GM19468 (cell line): ENCODE measurements around the gene CEP76.

Experiments
- ATAC-seq: cut with Tn5 transposase; IDR thresholded peaks from one replicate; pipeline ENCODE4 v1.9.1; 2021; ENCODE audit warnings: mild to moderate bottlenecking, moderate library complexity, moderate number of reproducible peaks; ENCODE audit not compliant: unreplicated experiment; ENCODE audit errors: extremely low read depth

CEP76 gene

DNA sequence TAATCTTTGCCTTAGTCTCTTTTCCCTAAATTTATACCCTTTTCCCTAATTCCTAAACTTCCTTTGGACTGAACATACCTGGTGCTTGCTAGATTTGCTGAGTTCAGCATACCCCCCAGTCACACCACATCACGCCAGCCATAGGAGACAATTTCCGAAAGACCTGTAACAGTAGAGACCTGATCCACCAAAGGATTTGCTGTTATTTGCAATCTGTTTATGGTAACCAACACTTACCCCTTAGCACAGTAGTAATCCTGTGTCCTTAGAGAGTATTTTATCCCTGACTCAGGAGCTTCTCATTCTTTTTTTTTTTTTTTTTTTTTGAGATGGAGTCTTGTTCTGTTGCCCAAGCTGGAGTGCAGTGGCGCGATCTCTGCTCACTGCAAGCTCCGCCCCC, 8.9 kb upstream of the CEP76 start:
- no peak for ATAC-seq

DNA sequence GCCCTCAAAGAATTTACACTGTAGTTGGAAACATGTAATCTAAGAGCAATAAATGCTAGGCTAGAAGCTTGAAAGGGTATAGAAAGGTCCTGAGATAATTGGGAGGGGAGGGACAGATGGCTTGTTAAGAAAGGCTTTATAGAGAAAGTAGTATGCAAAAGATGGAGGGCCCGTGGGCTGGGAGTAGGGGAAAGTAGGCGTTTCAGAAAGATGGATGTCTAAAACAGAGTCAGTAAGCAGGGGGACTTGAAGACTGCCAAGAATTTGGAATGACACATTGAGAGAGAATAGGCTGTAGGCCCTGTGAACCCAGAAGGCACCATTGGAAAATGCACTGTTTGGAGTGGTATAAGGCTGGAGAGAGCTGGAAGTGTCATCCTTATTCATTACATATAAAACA, 1.1 kb upstream of the CEP76 start:
- ATAC-seq, result no peak

DNA sequence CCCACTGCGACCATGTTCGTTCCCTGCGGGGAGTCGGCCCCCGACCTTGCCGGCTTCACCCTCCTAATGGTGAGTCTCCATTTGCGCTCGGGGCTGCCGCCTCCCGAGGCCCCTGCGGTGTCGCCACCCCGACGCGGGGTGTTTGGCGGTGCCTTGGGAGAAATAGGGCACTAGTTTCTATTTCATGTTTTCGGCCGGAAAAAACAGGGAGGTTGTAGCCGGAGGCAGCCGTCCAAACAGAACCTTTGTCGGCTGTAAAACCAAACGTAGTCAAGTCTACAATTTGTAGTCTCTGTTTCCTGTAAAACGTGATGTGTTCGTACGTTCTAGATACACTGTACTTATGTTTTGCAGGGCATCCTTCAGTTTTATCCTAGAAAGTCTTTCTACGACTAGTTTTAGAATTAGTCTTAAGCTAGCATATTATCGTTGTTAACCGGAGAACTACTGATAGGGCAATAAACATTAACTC, 609 bp upstream of the CEP76 start:
- no peak for ATAC-seq

DNA sequence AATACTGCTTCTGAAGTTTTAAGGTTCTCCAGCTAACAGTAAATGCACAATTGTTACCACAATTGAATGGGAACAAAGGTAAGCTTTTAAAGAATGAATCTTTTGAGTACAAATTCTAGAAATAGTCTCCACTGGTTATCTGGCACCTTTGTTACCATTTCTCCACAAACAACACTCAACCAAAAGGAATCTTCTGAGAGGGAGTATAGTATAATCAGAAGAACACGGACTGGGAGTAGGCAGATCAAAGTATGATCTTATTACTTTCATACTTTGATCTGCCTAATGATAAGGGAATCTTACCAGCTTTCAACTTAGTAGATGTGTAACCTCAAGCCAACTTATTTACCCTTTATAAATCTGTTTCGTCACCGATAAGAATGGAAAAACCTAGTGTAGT, 1.4 kb downstream of the CEP76 start:
- ATAC-seq, result no peak

DNA sequence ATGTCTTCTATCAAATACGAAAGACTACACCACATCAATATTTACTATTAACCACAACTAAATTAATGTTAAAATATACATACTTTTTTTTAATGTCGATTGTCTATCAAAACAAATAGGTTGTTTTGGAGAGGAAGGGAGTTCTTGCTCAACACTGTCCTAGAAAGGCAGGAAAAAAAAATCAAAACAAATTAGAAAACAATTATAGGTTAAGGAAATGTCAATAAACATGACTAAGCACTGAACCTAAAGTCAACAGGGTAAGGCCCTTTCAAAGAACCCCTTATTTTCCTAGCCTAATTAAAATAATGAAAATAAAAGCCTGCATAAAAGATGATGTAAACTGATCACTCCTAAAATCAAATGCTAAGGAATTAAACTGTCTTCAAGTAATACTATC, 2.8 kb downstream of the CEP76 start:
- ATAC-seq, result no peak

DNA sequence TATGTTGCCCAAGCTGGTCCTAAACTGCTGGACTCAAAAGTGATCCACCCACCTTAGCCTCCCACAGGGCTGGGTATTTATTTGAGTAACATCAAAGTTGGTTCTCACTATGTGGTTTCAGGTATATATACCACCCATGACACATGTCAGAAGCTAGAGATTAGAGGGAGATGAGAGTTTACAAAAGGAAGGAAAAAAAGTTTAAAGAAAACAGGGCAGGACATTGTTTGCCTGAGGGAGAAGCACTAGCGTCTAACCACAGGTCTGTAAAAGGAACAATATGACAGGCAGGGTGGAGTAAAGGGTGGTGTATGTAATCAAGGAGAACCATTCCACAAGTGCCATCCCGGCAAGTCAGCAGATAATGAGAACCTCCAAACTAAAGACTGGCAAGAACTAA, 8.5 kb downstream of the CEP76 start:
- no peak for ATAC-seq

DNA sequence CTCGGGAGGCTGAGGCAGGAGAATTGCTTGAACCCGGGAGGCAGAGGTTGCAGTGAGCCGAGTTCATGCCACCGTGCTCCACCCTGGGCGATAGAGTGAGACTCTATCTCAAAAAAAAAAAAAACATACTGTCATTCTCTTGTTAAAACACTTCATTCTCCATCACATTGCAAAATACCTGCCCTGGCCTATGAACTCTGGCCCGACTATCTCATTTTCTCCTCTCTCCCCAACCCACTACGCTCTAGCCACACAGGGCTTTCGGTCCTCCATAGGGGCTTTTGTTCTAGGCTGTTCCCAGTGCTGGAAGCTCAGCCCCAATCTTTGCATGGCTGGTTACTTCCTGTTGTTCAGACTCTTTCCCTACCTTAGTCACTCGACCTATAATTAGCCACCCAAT, 10.3 kb downstream of the CEP76 start:
- no peak for ATAC-seq

DNA sequence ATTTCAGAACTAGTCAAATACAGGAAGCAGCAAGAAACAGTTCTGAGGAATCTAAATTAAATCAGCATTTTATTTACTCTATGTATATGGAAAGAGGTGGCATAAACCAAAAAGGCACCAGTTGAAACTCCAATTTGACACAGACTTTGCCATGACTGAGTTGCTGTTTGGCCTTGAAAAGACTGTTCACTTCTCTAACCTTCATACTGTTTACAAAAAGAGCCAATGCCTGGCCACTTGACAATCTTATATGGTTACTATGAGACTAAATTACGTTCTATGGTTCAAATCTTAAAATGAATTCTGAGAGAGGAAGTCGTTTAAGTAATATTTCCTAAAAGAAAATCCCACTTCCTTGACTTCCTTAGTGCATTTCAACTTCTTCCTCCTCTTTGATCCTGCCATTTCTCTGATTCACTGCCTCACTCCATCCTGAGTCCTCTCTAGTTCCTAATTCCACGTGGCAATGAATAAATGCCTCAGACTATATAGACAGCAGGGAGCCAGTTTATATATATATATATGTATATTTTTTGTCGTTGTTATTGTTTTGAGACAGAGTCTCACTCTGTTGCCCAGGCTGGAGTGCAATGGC, 13.2 kb downstream of the CEP76 start:
- no peak for ATAC-seq

DNA sequence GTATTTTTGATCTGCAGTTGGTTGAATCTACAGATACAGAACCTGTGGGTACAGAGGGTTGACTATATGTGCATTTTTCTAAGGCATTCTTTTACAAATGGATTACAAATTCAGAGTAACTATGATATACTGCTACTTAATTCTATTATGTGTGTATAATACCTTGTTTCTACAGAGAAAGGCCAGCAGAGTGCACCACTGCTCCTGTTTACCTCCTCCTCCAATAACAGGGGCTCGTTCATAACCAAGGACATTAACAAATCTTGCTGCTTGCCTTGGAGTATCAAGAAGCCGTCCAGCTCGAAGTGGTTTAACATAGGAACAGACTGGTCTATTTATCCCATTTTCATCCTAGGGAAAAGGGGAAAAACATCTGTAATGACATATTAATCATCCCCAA, 16.4 kb downstream of the CEP76 start:
- ATAC-seq, result no peak

DNA sequence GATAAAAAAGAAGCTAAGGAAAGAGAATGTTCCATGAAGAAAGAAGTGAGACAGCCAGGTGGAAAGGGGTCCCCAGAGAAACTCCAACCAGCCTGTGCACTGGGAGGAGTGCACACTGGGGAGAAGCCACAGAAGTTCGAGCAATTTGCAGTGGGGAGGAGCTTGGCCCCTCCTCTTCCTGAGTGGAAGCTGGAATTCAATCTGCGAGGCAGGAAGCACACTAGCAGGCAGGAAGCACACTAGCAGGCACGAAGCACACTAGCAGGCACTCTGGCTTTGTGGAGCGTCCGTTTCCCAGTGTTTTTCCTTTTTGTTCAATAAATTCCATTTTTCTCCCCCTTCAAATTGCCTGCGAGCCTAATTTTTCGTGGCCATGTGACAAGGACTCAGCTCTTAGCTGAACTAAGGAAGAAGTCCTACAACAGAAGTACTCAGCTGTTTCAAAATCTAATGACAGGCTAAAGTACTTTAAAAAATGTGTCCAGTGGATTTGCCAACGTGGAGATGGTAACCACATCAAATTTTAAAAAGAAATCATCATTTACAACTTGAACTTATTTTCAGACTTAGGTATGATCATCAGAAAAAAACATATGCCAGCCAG, 23.2 kb downstream of the CEP76 start:
- ATAC-seq, result no peak

DNA sequence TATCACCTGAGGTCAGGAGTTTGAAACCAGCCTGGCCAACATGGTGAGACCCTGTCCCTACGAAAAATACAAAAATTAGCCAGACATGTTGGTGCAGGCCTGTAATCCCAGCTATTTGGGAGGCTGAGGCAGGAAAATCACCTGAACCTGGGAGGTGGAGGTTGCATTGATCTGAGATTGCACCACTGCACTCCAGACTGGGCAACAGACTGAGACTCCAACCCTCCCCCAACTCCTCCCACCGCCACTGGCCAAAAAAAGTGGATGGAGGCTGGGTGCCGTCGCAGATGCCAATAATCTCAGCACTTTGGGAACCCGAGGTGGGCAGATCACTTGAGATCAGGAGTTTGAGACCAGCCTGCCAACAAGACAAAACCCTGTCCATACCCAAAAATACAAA, 34.5 kb downstream of the CEP76 start:
- ATAC-seq, result no peak

DNA sequence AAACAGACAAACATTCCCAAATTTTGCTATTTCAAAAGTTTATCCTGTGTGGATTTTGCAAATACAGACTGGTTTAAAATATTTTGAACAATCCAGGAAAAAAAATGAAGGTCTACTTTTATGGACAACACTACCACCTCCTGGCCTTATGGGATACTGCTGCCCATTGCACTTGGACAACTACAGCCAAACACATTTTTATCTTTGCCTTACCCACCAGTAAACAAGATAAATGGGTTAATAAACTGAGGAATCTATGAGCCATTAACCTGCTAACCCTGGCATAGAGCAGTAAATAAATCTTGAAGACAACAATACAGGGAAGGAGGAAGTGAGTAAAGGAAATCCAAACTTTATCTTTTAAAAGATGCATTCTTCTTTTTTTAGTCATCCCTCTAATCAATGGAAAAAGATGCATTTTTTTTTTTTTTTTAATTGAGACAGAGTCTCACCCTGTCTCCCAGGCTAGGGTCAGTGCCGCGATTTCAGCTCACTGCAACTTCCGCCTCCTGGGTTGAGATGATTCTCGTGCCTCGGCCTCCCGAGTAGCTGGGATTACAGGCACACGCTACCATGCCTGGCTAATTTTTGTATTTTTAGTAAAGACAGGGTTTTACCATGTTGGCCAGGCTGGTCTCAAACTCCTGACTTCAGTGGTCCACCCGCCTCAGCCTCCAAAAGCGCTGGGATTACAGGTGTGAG, 42.5 kb downstream of the CEP76 start:
- no peak for ATAC-seq

DNA sequence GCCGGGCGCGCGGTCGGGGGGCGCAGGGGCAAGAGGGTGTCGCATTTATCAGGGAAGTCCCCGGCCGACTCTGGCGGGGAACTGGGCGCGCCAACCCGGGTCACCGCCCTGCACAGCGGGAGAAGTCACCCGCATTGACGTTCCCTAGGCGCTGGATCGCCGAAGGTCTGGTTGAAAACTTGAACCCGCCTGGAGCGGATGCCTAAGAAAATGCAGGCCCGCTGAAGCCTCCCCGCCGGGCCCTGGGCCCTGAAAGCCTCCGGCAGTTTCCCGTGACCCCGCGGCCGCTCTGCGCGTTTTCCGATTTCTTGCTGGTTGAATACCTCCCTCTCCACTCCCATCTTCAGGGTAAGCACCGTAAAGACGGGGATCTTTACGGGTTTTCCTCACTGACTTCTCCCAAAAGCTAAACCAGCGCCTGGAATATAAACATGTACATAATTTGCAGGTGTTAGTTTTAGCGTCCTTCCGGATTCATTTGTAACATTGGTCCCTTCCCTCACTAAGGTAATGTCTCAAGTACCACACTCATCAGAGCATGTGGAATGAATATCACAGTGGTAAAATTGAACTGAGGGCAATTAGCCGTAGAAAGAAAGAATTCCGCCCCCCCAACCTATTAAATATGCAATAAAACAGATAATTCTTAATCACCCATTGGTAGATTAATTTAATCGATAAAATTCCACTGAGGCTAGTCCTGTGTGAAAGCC, 43.9 kb downstream of the CEP76 start:
- ATAC-seq, result no peak

DNA sequence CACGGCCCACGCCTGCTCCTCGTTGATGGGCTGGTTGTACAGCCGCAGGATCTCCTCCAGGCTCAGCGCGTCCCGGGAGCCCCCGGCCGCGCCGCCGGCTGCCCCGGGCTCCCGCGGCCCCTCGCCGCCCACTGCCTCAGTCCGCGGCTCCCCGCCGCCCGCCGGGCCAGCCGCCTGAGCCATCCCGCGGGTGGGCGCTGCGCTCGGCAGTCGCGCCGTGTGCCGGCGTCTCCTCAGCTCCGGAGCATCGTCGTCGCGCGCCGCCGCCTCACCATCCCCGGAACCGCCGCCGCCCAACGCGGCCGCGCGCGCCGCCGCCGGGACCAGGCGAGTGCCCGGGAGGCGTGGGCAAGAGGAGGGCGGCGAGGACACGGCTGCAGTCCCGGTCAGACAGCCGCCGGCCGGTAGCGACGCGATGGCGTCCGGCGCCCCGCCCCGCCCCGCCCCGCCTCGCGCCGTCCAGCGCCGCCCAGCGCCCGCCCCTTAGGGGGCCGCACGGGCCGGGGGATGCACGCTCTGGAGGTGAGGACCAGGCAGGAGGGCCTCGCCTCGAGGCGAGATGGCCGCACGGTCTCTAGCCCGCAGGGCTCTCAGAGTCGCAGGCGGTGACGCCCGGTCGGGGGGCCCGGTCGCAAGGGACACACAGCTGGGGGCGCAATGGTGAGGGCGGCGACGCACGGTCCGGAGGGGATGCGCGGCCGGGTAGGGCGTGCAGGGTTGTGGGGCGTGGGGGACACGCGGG, 44.7 kb downstream of the CEP76 start, which contains the start of gene SPIRE1:
Gene SPIRE1 (minus strand): TSS at position 424 of the 742 bp plus-strand sequence. CDS start 241 bp downstream, at position 183.
- peak; percentile 49 for ATAC-seq

DNA sequence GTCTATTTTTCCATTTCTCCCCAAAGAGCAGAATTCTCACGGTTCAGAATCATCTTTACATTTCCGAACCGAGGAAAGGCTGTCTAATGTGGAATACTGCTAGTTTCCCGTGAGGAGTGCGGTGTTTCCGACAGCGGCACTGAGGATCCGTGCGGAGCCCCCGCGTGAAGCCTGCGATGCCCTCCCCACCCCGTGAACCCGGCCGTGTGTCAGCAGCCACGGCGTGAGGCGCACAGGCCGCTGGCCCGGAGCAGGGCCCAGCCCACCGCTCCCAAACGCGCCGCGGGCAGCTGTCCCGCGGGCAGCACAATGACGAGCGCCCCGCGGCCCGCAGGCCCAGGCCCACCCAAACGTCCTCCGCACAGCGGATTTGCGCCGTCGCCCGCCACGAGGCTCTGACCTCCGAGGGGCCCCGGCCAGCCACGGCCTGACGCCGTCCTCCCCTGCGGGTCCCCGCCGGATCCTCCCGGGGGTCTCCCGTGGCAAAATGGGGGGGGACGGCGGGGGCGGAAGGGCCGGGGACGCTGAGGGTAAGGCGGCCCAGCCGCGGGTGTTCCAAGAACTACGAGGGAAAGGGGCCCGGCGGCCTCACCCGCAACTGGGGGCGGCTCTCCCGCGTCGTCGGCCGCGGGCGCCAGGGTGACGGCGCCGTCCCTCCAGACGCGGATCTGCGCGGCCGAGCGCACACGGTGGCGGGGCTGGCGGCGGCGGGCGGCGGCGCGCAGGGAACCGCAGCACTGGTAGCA, 45.4 kb downstream of the CEP76 start:
- no peak for ATAC-seq

DNA sequence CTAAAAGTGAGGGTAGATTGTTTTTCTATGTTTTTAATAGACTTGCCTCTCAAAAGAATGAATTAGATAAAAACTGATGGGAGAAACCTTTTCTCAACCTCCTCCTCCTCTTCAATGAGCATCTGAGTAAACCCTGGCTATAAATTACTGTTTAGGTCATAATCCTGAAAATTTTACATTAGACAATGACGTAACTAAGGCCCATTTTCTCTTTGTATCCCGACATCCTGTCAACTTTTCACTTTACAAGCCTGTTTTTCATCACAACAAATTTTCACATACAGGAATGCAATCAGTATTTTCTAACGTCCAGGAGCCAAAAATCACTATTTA, 46.0 kb downstream of the CEP76 start:
- ATAC-seq, result no peak

DNA sequence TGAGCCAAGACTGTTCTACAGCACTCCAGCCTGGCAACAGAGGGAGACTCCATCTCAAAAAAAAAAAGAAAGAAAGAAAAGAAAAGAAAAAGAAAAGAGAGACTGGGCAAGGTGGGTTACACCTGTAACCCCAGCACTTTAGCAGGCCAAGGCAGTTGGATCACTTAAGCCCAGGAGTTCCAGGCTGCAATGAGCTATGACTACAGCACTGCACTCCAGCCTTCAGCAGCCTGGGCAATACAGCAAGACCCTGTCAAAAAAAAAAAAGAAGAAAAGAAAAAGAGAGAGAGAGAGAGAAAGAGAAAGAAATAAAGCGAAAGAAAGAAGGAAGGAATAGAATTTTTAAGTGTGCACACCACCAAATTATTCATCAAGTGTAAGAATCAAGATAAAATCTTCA, 47.6 kb downstream of the CEP76 start:
- no peak for ATAC-seq

DNA sequence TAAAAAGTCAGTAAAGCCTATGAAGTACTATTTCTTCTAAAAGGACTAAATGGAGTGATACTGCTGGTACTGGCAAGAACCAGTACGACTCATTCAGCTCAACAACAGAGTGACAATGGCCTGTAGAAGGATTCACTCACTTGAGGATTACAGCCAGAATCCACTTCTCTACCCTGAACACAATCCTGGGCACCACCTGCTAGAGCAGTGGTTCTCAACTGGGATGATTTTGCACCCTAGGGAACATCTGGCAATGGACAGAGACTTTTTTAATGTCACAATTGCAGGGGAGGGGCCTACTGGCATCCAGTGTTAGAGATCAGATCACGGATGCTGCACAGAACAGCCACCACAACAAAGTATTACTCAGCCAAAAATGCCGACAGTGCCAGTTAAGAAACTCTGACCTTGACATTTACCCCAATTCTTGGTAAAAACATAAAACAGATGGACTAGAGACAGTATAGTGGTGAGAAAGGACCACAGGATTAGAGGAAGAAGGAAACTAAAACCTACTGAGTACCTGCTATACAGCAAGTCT, 49.6 kb downstream of the CEP76 start:
- no peak for ATAC-seq

DNA sequence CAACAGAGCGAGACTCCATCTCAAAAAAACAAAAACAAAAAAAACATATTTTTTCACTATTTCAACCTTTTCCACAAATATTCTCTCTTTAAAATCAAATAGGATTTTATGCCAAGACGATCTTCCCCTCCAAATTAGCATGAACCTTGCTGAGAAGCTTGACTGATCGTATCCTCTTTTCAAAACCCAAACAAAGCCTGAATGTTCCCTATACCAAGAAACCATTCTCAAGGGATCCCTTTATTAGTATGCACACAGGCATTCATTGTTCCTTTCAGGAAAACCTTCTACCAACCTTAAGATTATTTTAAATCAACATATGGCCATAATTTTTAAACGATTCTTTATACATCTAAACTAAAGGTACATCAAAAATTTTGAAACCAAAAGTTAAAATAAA, 50.9 kb downstream of the CEP76 start:
- ATAC-seq, result no peak

DNA sequence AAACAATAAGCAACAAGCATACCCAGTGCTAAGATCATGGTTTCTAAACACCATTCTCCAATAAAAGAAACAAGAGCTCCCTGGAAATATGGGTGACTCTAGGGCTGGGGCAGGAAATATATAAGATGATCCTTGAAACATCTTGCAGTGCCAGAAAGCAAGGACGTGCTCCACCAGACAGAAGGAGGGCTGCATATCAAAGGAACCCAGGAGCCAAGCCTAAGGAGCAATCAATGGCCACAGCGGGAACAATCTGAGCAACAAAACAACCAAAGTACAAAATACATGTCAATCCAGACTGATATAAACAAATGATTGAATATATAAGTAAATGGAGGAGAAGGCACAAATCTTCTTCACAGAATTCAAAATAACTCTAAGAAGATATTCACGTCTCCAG, 54.8 kb downstream of the CEP76 start:
- ATAC-seq, result no peak
